ENCODE measurements around the gene SIX6.
A peak's percentile ranks its signal among the peaks of the same experiment; 100 is the strongest.

SIX6 gene

DNA sequence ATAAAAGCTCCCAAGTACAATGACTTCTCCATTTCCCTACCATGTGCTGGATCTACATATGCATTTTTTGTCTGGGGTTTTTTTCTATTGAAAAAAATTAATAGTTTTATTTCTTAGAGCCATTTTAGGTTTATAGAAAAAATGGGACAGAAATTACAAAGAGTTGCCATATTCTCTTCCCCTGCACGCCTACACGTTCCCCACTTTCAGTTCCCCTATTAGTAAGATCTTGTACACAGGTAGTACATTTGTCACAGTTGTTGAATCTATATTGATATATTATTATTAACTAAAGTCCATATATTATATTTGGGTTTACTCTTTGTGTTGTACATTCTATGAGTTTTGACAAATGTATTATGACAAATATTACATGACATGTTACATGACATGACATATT is 35.7 kb downstream of the SIX6 start:
- DNase-seq = no peak
- Mint-ChIP-seq H3K4me1 (no peaks in the 10 kb centered on the region), H3K9me3 (peaks cover 13 to 20% of the 10 kb centered on the region in 2 donors), H3K27ac (no peak overlapping the region), H3K4me3 (no peak overlapping the region), H3K36me3 (peaks cover 1 to 4% of the 10 kb centered on the region in 2 donors), H3K27me3 (peaks cover 20 to 33% of the 10 kb centered on the region in 2 donors)
- ATAC-seq (replicated peaks) = no peak

GRCh38 chr14:60553808-60554207 is 44.9 kb downstream of the SIX6 start:
- DNase-seq = no peak
- Mint-ChIP-seq H3K27me3 (peaks cover 24 to 34% of the 10 kb centered on the region in 2 donors), H3K4me1 (no peaks in the 10 kb centered on the region), H3K36me3 (no peaks in the 10 kb centered on the region), H3K4me3 (no peak overlapping the region), H3K27ac (no peak overlapping the region), H3K9me3 (peaks cover 2 to 3% of the 10 kb centered on the region in 2 donors)
- no peak for ATAC-seq (replicated peaks)

GRCh38 chr14:60561845-60562746 is 53.1 kb downstream of the SIX6 start:
- Mint-ChIP-seq H3K36me3 (no peaks in the 10 kb centered on the region), H3K27me3 (peaks cover 6 to 18% of the 10 kb centered on the region in 2 donors), H3K4me1 (no peaks in the 10 kb centered on the region), H3K9me3 (no peaks in the 10 kb centered on the region), H3K4me3 (no peak overlapping the region), H3K27ac (no peak overlapping the region)
- DNase-seq (peak; percentile 2), ATAC-seq (replicated peaks) (peak; percentile 60 to 69)
